NCI-H774 (cell line): ENCODE results near the gene SEC24B.
"Not testable (repeated sequence)": the region's sequence is repeated elsewhere in the genome, so short reads cannot be mapped to it uniquely, and the experiment has no call there.

Source experiments
- DNase-seq: peaks from one replicate; lab custom pipeline; 2025; lab: John Stamatoyannopoulos, UW

The SEC24B gene

GRCh38 chr4:109506890-109507289 lies 73.3 kb downstream of the SEC24B start:
- DNase-seq, result no peak

GRCh38 chr4:109510687-109511086 lies 77.1 kb downstream of the SEC24B start:
- no peak for DNase-seq

- no peak for DNase-seq
Measured at GRCh38 chr4:109511414-109511813, 77.8 kb downstream of the SEC24B start.

DNA sequence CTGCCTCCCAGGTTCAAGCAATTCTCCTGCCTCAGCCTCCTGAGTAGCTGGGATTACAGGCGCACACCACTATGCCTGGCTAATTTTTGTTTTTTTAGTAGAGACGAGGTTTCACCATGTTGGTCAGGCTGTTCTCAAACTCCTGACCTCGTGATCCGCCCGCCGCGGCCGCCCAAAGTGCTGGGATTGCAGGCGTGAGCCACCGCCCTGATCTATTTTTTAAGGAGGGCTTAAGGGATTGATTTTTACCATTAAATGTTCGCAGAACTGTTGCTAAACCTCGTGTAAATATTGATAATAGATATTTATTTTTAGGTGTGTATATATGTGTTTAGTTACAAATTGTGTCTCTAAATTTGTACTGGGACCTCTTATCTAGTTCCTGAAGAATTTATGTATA lies 79.8 kb downstream of the SEC24B start:
- not testable (repeated sequence) for DNase-seq

DNA sequence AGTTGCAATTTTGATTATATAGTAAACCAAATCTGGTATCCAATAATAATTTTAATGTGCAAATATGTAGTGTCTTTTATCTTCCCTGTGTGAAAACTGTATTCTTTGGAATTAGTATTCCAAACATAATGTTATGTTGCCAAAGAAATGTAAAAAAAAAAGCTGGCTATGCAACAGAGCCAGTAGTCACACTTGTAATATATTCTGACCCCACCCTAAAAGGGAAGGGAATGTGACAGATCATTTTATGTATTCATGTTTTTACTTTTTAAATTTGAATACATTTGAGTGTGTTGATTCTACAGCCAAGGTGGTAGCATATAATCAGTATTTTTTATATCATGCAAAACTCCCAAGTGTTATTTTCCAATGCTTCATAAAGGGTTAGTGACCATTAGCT lies 98.6 kb downstream of the SEC24B start:
- DNase-seq, result no peak

GRCh38 chr4:109545401-109545800 lies 111.8 kb downstream of the SEC24B start:
- no peak for DNase-seq

GRCh38 chr4:109547394-109547793 lies 113.8 kb downstream of the SEC24B start:
- no peak for DNase-seq

DNA sequence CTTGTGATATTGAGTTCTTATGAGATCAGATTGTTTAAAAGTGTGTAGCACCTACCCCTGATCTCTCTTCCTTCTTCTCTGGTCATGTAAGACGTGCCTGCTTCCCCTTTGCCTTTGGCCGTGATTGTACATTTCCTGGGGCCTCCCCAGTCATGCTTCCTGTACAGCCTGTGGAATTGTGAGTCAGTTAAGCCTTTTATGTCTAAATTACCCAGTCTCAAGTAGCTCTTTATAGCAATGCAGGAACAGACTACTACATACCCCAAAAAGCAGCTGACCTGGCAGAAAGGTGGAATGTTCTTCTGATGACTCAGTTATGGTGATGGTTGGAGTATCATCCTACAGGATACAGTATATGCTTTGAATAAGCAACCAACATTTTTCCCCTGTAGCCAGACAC lies 115.0 kb downstream of the SEC24B start:
- no peak for DNase-seq

GRCh38 chr4:109552237-109552636 lies 118.6 kb downstream of the SEC24B start:
- DNase-seq, result no peak

- DNase-seq, result no peak
Measured at GRCh38 chr4:109553130-109553529, 119.5 kb downstream of the SEC24B start.

GRCh38 chr4:109554971-109555370 lies 121.4 kb downstream of the SEC24B start:
- DNase-seq, result no peak

GRCh38 chr4:109557433-109557832 lies 123.8 kb downstream of the SEC24B start:
- DNase-seq, result no peak

DNA sequence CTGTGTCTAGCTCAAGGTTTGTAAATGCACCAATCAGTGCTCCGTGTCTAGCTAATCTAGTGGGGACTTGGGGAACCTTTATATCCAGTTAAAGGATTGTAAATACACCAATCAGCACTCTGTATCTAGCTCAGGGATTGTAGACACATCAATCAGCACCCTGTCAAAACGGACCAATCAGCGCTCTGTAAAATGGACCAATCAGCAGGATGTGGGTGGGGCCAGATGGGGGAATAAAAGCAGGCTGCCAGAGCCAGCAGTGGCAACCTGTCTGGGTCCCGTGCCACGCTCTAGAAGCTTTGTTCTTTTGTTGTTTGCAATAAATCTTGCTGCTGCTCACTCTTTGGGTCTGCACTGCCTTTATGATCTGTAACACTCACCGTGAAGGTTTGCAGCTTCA lies 124.5 kb downstream of the SEC24B start:
- DNase-seq, result not testable (repeated sequence)

DNA sequence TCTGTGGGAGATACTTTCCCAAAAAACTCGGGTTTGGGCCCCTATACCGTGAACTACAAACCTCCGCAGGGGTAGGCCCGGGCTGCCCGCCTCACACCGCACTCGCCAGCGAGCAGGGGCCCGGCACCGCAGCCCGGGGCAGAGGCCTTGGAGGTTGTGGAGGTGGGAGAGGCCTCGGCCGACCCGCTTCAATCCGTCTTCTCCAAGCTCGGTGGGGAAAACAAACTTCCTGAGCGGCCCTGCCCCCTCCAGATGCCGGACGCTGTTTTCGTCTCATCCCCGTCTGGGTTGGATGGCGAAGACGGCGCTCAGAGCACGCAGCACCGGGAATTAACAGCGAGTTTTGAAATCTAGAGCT lies 126.0 kb downstream of the SEC24B start:
- DNase-seq, result no peak

GRCh38 chr4:109559983-109560686 lies 126.5 kb downstream of the SEC24B start, which contains the start of gene MCUB:
Gene MCUB (plus strand): TSS chr4:109560246. CDS start chr4:109560338, 92 bp downstream.
- peak; percentile 80 for DNase-seq

- no peak for DNase-seq
Measured at GRCh38 chr4:109560687-109561461, 127.3 kb downstream of the SEC24B start.

GRCh38 chr4:109562457-109563239 lies 129.0 kb downstream of the SEC24B start:
- no peak for DNase-seq

DNA sequence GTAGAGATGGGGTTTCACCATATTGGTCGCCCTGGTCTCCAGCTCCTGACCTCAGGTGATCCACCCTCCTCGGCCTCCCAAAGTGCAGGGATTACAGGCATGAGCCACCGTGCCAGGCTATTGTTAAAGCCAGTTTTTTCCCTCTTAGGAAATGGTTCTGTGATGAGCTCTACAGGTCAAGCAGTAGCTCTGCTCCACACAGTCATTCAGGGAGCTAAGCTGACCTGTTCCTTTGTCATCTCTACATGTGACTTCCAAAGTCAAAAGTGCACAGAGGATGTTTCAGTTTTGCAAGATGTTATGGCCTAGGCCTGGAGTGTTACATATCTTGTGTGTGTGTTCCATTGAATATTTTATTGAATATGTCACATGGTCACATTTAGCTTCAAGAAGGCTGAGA lies 137.9 kb downstream of the SEC24B start:
- DNase-seq, result no peak

DNA sequence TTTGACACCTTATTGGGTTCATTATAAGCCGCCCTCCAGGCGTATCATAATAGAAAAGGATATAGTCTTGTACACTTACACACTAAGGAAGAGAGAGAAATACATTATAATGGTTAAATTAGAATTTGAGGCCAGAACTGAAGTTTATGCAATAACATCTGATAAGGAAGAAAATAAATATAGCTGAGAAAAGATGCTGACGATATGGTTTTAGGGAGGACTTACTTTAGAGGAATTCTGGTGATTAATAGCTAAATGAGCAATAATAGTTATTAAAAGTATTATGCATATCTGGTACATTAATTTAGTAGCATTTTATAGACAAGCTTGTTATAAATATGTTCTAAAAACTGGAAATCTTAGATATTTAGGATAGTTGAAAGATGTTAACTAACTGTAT lies 138.5 kb downstream of the SEC24B start:
- no peak for DNase-seq

GRCh38 chr4:109574443-109574850 lies 140.8 kb downstream of the SEC24B start:
- no peak for DNase-seq

- no peak for DNase-seq
Measured at GRCh38 chr4:109574931-109575804, 141.6 kb downstream of the SEC24B start.

GRCh38 chr4:109576462-109576861 lies 142.8 kb downstream of the SEC24B start:
- peak; percentile 4 for DNase-seq
